RWPE2 (cell line): ENCODE results near the gene FAM181A.

Experiments
- ATAC-seq: fragments of 200-7000 bp; cut with Tn5 transposase; 3 replicates; pipeline ENCODE4 v1.9.1; 2021; ENCODE audit warnings: low read depth
- DNase-seq: peaks from one replicate; pipeline ENCODE4 v3.0.0-alpha.2; 2020; ENCODE audit warnings: low spot score
- H3K27ac ChIP-seq: fragments of 450-650 bp; 2 replicates; pipeline ENCODE4 v1.5.1; 2017; ENCODE audit warnings: mild to moderate bottlenecking; ENCODE audit not compliant: poor library complexity, severe bottlenecking
- H3K27me3 ChIP-seq: fragments of 250-450 bp; sonication (Bioruptor Pico); 2 replicates; pipeline ENCODE4 v1.5.1; 2021; ENCODE audit warnings: mild to moderate bottlenecking, moderate library complexity; ENCODE audit not compliant: insufficient read depth, poor library complexity, severe bottlenecking
- H3K36me3 ChIP-seq: fragments of 250-450 bp; sonication (Bioruptor Pico); 2 replicates; pipeline ENCODE4 v1.5.1; 2020; ENCODE audit warnings: low read depth, mild to moderate bottlenecking, moderate library complexity
- H3K4me1 ChIP-seq: fragments of 250-450 bp; sonication (Bioruptor Pico); 2 replicates; pipeline ENCODE4 v1.5.1; 2021; ENCODE audit warnings: mild to moderate bottlenecking, moderate library complexity; ENCODE audit not compliant: insufficient read depth, poor library complexity, severe bottlenecking
- H3K4me3 ChIP-seq: fragments of 250-450 bp; sonication (Bioruptor Pico); 2 replicates; pipeline ENCODE4 v1.5.1; 2021; ENCODE audit warnings: mild to moderate bottlenecking, moderate library complexity; ENCODE audit not compliant: severe bottlenecking
- H3K9me3 ChIP-seq: fragments of 250-450 bp; sonication (Bioruptor Pico); 2 replicates; pipeline ENCODE4 v1.5.1; 2021; ENCODE audit warnings: mild to moderate bottlenecking, moderate library complexity; ENCODE audit not compliant: severe bottlenecking
- TF ChIP-seq, protein P1 (sequence below): fragments of 450-650 bp; IDR thresholded peaks from one replicate; pipeline ENCODE4 v1.5.1; 2017; ENCODE audit warnings: mild to moderate bottlenecking, moderate library complexity; ENCODE audit not compliant: poor library complexity, severe bottlenecking

The FAM181A gene

DNA sequence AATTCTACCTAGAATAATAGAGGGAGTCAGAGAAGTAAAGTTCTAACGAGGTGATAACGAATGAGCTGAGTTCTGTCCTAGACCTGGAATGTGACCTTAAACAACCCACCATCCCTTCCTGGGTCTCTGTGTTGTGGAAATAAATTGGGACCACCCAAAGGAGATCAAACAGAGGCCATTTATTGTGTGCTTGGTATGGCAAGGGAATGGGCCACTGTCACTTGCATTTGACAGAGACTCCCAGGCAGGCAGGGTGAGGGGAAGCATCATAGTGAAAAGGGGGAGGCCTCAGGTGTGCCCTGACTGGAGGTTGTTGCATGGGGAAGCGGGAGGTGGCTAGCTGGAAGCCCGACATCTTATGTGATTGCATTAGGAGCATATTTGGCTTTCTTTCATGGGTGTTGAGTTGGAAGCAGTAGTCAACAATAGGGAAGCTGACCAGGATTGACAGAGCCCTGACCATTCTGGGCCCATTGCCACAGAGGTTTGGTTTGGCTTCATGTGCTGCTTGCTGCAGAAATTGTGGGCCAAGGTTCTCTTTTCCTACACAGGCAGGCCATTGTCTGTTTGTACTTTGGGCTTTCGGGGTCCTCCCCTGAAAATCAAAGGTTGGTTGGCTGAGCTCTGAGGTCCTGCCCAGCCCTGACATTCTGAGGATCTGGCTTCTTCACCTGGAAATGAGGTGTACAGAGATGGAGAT lies 17.6 kb upstream of the FAM181A start:
- H3K4me3 ChIP-seq = no peak overlapping the region
- H3K4me1 ChIP-seq = no peaks in the 10 kb centered on the region
- H3K36me3 ChIP-seq = no peaks in the 10 kb centered on the region
- H3K27ac ChIP-seq = no peak overlapping the region
- TF ChIP-seq, protein P1, sequence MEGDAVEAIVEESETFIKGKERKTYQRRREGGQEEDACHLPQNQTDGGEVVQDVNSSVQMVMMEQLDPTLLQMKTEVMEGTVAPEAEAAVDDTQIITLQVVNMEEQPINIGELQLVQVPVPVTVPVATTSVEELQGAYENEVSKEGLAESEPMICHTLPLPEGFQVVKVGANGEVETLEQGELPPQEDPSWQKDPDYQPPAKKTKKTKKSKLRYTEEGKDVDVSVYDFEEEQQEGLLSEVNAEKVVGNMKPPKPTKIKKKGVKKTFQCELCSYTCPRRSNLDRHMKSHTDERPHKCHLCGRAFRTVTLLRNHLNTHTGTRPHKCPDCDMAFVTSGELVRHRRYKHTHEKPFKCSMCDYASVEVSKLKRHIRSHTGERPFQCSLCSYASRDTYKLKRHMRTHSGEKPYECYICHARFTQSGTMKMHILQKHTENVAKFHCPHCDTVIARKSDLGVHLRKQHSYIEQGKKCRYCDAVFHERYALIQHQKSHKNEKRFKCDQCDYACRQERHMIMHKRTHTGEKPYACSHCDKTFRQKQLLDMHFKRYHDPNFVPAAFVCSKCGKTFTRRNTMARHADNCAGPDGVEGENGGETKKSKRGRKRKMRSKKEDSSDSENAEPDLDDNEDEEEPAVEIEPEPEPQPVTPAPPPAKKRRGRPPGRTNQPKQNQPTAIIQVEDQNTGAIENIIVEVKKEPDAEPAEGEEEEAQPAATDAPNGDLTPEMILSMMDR = no peak
- no peaks in the 10 kb centered on the region for H3K27me3 ChIP-seq
- no peaks in the 10 kb centered on the region for H3K9me3 ChIP-seq
- ATAC-seq = no peak
- peak; percentile 48 for DNase-seq

DNA sequence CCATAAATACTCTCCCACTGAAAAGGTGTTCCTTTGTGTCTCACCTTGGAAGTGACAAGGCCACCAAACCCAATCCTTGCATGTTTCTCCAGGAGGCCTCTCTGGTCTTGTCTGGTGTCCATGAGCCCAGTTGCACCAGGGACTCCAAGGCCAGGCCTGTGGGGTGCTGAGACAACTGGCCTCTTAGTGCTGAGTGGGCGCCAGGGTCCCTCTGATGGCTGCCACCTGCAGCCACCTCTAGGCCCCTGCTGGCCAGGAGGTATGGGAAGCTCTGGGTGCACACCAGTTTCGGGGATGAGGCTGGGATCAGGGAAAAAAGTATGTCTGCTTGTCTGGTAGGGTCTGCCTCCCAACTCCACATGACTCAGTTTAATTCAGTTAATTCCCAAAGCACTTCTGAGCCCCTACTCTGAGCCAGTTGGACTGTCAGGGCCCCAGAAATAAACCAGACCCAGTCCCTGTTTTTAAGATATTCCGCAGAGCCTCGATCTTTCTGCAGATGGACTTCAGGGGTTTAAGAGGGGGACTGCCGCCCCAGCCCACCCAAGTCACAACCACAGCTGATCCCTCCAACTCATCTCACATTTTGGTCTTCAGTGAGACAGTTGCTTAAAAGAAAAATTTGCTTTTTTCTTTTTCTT lies 15.0 kb upstream of the FAM181A start:
- H3K27me3 ChIP-seq = no peaks in the 10 kb centered on the region
- TF ChIP-seq, protein P1 = no peak
- H3K9me3 ChIP-seq = no peaks in the 10 kb centered on the region
- no peak overlapping the region for H3K27ac ChIP-seq
- ATAC-seq (no peak), DNase-seq (no peak)
- H3K4me3 ChIP-seq = no peak overlapping the region
- no peaks in the 10 kb centered on the region for H3K4me1 ChIP-seq
- H3K36me3 ChIP-seq = no peaks in the 10 kb centered on the region

DNA sequence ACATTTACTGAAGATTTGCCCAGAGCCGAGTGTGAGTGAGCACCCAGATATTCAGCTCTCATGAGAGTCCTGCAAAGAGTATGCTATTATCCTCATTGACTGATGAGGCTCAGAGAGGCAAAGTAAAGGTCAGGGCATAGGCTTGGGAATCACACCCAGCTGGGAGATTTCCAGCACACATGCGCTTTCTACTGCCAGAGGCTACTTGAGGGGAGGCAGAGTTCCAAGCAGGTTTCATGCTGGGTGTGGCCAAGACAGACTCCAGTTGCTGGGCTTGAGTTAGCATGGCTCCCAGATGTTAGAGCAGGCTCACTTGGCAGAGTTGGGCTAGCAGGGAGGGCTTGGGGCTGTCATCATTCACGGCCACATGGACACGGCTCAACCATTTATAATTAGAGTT lies 14.4 kb upstream of the FAM181A start:
- no peak overlapping the region for H3K4me3 ChIP-seq
- H3K27ac ChIP-seq = no peak overlapping the region
- DNase-seq (no peak), ATAC-seq (no peak)
- no peaks in the 10 kb centered on the region for H3K9me3 ChIP-seq
- TF ChIP-seq, protein P1 = no peak
- no peaks in the 10 kb centered on the region for H3K36me3 ChIP-seq
- H3K4me1 ChIP-seq = no peaks in the 10 kb centered on the region
- no peaks in the 10 kb centered on the region for H3K27me3 ChIP-seq

DNA sequence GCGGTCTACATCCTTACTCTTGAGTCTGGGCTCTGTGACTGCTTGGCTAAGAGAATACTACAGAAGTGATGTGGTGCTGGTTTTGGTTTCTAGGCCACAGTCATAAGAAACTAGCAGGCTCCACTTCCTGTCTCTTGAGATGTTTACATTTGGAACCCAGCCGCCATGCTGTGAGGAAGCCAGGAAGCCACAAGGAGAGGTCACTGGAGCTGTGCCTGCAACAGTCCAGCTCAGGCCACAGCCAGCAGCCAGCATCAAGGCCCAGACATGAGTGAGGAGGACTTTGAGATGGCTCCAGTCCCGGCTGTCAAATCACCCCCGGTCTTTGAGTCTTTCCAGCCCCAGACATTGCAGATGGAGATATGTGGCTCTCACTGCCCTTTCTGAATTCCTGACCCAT lies 12.9 kb upstream of the FAM181A start:
- Histone ChIP-seq H3K27me3 (no peaks in the 10 kb centered on the region), H3K36me3 (no peaks in the 10 kb centered on the region), H3K27ac (no peak overlapping the region), H3K4me3 (no peak overlapping the region), H3K4me1 (no peaks in the 10 kb centered on the region), H3K9me3 (no peaks in the 10 kb centered on the region)
- ATAC-seq (no peak), DNase-seq (peak; percentile 39)
- TF ChIP-seq, protein P1 = no peak
